Measurements from ENCODE around the gene SMTNL1. TPM values are rescaled to one million over a fixed set of nuclear protein-coding genes. Genes with fewer than 3 reads are reported as not detected.

SMTNL1 gene
- total and polyA plus RNA-seq, 9 of the 15 experiments (the other 6 are each of a cell fraction or from before 2014, with no cell fraction given): not detected

DNA sequence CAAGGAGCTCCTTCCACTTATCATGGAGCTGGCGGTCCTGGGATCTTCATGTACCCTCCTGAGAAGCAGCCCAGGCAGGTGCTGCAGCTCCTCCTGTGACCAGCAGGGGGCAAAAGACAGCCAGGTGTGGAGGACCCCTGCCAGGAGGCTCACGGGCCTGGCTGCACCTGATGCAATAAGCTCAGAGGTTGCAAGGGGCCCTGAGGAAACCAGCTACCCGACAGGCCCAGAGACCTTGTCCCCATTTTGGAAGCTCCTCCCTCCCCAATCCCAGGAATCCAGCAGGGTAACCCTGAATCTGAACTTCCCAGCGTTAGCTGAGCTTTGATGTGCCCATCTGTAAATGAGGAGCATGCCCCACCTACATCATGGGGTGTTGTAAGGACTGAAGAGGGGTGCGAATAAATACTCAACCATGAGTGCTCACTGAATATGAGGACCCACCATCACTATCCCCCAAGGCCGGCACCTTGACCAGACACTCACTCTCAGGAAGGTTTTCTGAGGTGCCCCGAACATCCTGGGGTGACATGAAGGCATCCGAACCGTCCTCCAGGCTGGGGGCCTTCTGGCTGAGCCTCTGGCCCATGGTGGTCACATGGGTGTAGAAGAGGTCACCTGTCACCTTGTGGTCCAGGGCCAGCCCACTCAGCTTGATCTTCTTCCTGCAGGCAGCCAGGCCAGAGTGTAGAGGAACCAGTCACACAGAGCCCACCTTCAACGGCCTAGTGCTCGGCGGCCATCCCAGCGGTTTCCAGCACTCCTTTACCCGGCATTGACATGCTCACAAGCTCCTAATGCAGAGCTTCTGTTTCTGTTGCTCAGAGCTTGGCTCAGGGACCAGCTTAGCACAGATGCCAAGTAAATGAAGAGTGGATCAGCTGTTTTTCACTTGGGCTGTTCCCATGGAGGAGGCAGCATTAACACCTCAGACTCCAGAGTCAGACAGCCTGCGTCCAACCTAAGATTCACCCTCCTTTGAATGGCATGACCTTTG is 43.6 kb upstream of the SMTNL1 start (continued):
- TF ChIP-seq, protein P1, sequence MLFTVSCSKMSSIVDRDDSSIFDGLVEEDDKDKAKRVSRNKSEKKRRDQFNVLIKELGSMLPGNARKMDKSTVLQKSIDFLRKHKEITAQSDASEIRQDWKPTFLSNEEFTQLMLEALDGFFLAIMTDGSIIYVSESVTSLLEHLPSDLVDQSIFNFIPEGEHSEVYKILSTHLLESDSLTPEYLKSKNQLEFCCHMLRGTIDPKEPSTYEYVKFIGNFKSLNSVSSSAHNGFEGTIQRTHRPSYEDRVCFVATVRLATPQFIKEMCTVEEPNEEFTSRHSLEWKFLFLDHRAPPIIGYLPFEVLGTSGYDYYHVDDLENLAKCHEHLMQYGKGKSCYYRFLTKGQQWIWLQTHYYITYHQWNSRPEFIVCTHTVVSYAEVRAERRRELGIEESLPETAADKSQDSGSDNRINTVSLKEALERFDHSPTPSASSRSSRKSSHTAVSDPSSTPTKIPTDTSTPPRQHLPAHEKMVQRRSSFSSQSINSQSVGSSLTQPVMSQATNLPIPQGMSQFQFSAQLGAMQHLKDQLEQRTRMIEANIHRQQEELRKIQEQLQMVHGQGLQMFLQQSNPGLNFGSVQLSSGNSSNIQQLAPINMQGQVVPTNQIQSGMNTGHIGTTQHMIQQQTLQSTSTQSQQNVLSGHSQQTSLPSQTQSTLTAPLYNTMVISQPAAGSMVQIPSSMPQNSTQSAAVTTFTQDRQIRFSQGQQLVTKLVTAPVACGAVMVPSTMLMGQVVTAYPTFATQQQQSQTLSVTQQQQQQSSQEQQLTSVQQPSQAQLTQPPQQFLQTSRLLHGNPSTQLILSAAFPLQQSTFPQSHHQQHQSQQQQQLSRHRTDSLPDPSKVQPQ (CRISPR knock-in tag; IDR thresholded peaks at IDR 0.05; ENCODE audit: borderline replicate concordance): no peak
- TF ChIP-seq SOX6 (IDR thresholded peaks at IDR 0.05): peak; percentile 36; the same call in 1 of the 2 replicates
- TF ChIP-seq SLC30A9 (CRISPR knock-in tag; IDR thresholded peaks at IDR 0.05): no peak
- no peak for TF ChIP-seq CREBBP (IDR thresholded peaks at IDR 0.05; ENCODE audit: low read depth, low read length)
- TF ChIP-seq CXXC5 (CRISPR knock-in tag; IDR thresholded peaks at IDR 0.05): peak; percentile 74
- no peak for TF ChIP-seq SMARCE1 (IDR thresholded peaks at IDR 0.05)
- TF ChIP-seq, protein P2, sequence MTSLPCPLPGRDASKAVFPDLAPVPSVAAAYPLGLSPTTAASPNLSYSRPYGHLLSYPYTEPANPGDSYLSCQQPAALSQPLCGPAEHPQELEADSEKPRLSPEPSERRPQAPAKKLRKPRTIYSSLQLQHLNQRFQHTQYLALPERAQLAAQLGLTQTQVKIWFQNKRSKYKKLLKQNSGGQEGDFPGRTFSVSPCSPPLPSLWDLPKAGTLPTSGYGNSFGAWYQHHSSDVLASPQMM (CRISPR knock-in tag; IDR thresholded peaks at IDR 0.05): no peak
- no peak for TF ChIP-seq CHD4 (IDR thresholded peaks at IDR 0.05; ENCODE audit: insufficient read depth, insufficient replicate concordance, low read depth, low read length, poor library complexity, severe bottlenecking)
- TF ChIP-seq MEF2D (tag; conservative IDR thresholded peaks at IDR 0.05; ENCODE audit: low read depth): no peak
- TF ChIP-seq, protein P3, sequence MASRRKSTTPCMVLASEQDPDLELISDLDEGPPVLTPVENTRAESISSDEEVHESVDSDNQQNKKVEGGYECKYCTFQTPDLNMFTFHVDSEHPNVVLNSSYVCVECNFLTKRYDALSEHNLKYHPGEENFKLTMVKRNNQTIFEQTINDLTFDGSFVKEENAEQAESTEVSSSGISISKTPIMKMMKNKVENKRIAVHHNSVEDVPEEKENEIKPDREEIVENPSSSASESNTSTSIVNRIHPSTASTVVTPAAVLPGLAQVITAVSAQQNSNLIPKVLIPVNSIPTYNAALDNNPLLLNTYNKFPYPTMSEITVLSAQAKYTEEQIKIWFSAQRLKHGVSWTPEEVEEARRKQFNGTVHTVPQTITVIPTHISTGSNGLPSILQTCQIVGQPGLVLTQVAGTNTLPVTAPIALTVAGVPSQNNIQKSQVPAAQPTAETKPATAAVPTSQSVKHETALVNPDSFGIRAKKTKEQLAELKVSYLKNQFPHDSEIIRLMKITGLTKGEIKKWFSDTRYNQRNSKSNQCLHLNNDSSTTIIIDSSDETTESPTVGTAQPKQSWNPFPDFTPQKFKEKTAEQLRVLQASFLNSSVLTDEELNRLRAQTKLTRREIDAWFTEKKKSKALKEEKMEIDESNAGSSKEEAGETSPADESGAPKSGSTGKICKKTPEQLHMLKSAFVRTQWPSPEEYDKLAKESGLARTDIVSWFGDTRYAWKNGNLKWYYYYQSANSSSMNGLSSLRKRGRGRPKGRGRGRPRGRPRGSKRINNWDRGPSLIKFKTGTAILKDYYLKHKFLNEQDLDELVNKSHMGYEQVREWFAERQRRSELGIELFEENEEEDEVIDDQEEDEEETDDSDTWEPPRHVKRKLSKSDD (conservative IDR thresholded peaks at IDR 0.05; ENCODE audit: low read length): no peak
- TF ChIP-seq, protein P4, sequence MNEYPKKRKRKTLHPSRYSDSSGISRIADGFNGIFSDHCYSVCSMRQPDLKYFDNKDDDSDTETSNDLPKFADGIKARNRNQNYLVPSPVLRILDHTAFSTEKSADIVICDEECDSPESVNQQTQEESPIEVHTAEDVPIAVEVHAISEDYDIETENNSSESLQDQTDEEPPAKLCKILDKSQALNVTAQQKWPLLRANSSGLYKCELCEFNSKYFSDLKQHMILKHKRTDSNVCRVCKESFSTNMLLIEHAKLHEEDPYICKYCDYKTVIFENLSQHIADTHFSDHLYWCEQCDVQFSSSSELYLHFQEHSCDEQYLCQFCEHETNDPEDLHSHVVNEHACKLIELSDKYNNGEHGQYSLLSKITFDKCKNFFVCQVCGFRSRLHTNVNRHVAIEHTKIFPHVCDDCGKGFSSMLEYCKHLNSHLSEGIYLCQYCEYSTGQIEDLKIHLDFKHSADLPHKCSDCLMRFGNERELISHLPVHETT (CRISPR knock-in tag; conservative IDR thresholded peaks at IDR 0.05 in 1 of 2, IDR thresholded peaks at IDR 0.05 in 1 of 2): no peak
- TF ChIP-seq HMG20A (CRISPR knock-in tag; conservative IDR thresholded peaks at IDR 0.05): no peak
- TF ChIP-seq NR2F6 (CRISPR knock-in tag; IDR thresholded peaks at IDR 0.05): no peak
- TF ChIP-seq, protein P5, sequence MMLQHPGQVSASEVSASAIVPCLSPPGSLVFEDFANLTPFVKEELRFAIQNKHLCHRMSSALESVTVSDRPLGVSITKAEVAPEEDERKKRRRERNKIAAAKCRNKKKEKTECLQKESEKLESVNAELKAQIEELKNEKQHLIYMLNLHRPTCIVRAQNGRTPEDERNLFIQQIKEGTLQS (IDR thresholded peaks at IDR 0.05): peak; percentile 87; the same call in 1 of the 2 replicates
- TF ChIP-seq, protein P5 (CRISPR knock-in tag; conservative IDR thresholded peaks at IDR 0.05): no peak
- no peak for TF ChIP-seq LCOR (CRISPR knock-in tag; IDR thresholded peaks at IDR 0.05)
- TF ChIP-seq SRSF3 (IDR thresholded peaks at IDR 0.05; ENCODE audit: insufficient read depth, low read length): peak; percentile 89; the same call in 1 of the 2 replicates
- peak; percentile 94 for TF ChIP-seq SMAD4 (CRISPR knock-in tag; conservative IDR thresholded peaks at IDR 0.05)

All from K562 (cell line).